ENCODE measurements around the gene LRRC23. TPM values are rescaled to one million over a fixed set of nuclear protein-coding genes. Genes with fewer than 3 reads are reported as not detected.

The LRRC23 gene
- total and polyA plus RNA-seq, 9 of the 15 experiments (the other 6 are each of a cell fraction or from before 2014, with no cell fraction given), result 2.2 to 7.0 (median 3.0) TPM

GRCh38 chr12:6927379-6928021 is 22.9 kb downstream of the LRRC23 start, which contains the start of gene ATN1 (continued):
- TF ChIP-seq AFF1 (IDR thresholded peaks at IDR 0.05; ENCODE audit: low read depth in 1 of 2, partially characterized antibody in 2 of 2), result no peak
- no peak for TF ChIP-seq PHF20 (IDR thresholded peaks at IDR 0.05; ENCODE audit: partially characterized antibody)
- TF ChIP-seq HNRNPH1 (optimal IDR thresholded peaks at IDR 0.05; ENCODE audit: low read depth, low read length), result no peak
- TF ChIP-seq HMGN3 (IDR thresholded peaks at IDR 0.05; ENCODE audit: borderline replicate concordance, extremely low read depth, insufficient read length, low read depth, low read length), result peak; percentile 28
- no peak for TF ChIP-seq REST (IDR thresholded peaks at IDR 0.05; ENCODE audit: borderline replicate concordance)
- TF ChIP-seq REST (CRISPR knock-in tag; IDR thresholded peaks at IDR 0.05; ENCODE audit: low read depth), result no peak
- TF ChIP-seq ZNF551 (CRISPR knock-in tag; IDR thresholded peaks at IDR 0.05), result no peak
- no peak for TF ChIP-seq IRF2 (CRISPR knock-in tag; IDR thresholded peaks at IDR 0.05)
- no peak for TF ChIP-seq MTA2 (IDR thresholded peaks at IDR 0.05; ENCODE audit: low read depth)
- no peak for TF ChIP-seq ZNF695 (CRISPR knock-in tag; IDR thresholded peaks at IDR 0.05)
- TF ChIP-seq RBM39 (optimal IDR thresholded peaks at IDR 0.05; ENCODE audit: low read depth, low read length), result no peak
- TF ChIP-seq RNF219 (CRISPR knock-in tag; IDR thresholded peaks at IDR 0.05), result no peak
- TF ChIP-seq GATAD2A (IDR thresholded peaks at IDR 0.05), result peak; percentile 93
- no peak for TF ChIP-seq ZNF12 (CRISPR knock-in tag; IDR thresholded peaks at IDR 0.05)
- TF ChIP-seq ZNF184 (CRISPR knock-in tag; IDR thresholded peaks at IDR 0.05), result no peak
